Fibroblast of mammary gland (primary cell): ENCODE measurements around the gene RREB1.

ENCODE experiments used
- DNase-seq: peaks from one replicate; pipeline ENCODE4 v3.0.0-alpha.2; 2010; ENCODE audit warnings: low read depth
- H3K4me3 ChIP-seq: 2 replicates; pipeline ENCODE4 v1.5.1; 2011; ENCODE audit warnings: low read depth, mild to moderate bottlenecking, low read length, moderate library complexity; ENCODE audit not compliant: control insufficient read depth
- CTCF ChIP-seq: conservative IDR thresholded peaks from 2 replicates; pipeline ENCODE4 v1.5.1; 2011; ENCODE audit warnings: low read depth, low read length, inconsistent platforms; ENCODE audit not compliant: control insufficient read depth, insufficient read depth

The RREB1 gene

GRCh38 chr6:7137335-7138045 lies 29.7 kb downstream of the RREB1 start:
- no peak for TF ChIP-seq CTCF
- H3K4me3 ChIP-seq = no peak overlapping the region
- DNase-seq = peak; percentile 69

GRCh38 chr6:7138046-7138531 lies 30.3 kb downstream of the RREB1 start:
- H3K4me3 ChIP-seq = no peak overlapping the region
- DNase-seq = no peak
- TF ChIP-seq CTCF = no peak

GRCh38 chr6:7138921-7139358 lies 31.2 kb downstream of the RREB1 start:
- no peak for TF ChIP-seq CTCF
- no peak for DNase-seq

DNA sequence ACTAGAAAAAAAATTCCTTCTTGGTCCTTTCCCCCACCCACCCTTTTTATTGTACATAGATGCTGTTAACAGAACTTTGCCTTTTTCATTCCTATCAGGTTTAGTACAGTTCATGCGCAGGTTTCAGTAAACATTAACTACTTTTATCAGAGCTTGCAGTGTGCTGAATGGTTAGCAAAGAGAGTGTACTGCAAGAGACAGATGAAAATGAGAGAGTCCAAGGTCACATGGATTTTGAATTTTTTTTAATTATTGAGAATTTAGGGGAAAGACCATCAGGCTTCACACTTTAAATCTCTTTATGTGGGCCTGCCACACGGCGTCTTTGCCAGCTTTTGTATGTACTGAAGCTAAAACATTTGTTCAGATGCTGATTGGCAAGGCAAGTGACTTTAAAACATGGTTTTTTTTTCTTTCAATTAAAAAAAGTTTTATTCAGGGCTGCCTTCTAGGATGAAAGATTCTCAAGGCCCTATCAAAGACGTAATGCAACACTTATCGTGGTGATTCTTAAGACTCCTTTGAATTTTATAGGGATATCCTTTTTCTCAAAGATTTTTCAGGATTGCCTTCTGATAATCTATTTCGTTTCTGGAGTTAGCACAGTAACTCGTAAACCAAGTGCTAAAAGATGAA lies 32.2 kb downstream of the RREB1 start:
- DNase-seq = no peak
- no peak overlapping the region for H3K4me3 ChIP-seq

More at GRCh38 chr6:7138921-7139358, 31.2 kb downstream of the RREB1 start:
- no peak overlapping the region for H3K4me3 ChIP-seq

DNA sequence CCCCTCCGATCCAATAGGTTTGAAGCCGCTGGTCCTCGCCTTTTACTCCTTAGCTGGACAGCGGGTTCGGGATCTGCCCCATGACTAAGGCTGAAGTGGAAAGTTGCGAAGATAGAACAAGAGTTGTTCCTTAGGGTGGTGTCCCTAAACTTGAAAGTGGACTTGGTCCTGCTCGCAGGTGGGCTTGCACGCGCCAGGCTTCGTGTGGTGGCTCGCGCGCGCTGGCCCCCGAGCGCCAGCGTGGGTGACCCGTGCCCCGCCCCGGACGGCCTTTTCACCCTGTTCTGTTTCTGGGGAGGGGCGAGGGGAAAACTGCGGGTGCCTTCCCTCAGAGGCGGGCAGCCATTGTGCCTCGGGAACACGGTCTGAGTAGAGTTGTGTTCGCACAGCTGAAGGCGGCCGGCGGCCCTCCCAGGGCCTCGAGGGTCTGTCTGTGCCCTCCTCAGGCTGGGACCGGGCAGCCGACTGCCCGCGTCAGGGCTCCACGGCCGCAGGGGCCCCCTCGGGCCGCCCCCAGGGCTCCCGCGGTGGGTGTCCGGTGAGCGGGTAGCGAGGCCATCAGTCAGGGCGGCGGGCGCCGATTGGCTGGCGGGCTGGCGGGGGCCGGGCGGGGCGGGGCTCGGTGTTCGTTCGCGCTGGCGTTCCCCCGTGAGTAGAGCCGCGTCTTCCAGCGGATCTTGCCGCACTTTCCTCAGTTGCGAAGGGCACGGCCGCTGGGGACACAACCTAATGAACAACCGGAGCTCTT lies 33.0 kb downstream of the RREB1 start:
- peak; percentile 64 for DNase-seq
- no peak for TF ChIP-seq CTCF
- peak overlapping the region; percentile 58 for H3K4me3 ChIP-seq

More for the DNA sequence above, 32.2 kb downstream of the RREB1 start:
- no peak for TF ChIP-seq CTCF

GRCh38 chr6:7142228-7142801 lies 34.6 kb downstream of the RREB1 start:
- no peak for TF ChIP-seq CTCF
- H3K4me3 ChIP-seq = no peak overlapping the region
- DNase-seq = no peak
